ENCODE data around the gene NKAIN2. TPM values are rescaled to one million over a fixed set of nuclear protein-coding genes. Genes with fewer than 3 reads are reported as not detected.

NKAIN2 gene
- total RNA-seq, 1 donor from 2014 or later, result 0.56 TPM

DNA sequence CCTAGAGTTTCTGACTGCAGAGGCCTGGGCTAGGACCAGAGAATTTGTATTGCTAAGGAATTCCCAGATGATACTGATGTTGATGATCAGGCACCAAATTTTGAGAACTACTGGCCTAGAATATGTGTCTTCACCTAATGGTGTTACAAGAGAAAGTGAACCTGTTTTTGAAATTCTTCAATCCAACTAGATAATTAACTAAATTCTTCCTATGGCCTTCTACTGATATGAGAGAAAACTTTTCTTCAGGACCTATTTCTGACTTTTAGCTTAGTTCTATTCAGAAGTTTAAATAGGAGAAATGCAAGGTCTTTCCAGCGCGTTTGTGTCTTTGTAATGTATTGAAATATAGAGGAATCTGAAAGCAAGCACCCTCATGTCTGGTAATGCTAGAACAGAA lies 7.3 kb downstream of the NKAIN2 start:
- Mint-ChIP-seq H3K4me3 (ENCODE audit: unreplicated experiment) (no peak overlapping the region), H3K9me3 (ENCODE audit: unreplicated experiment) (no peaks in the 10 kb centered on the region), H3K4me1 (ENCODE audit: low read depth, unreplicated experiment) (no peaks in the 10 kb centered on the region), H3K27ac (ENCODE audit: unreplicated experiment) (no peak overlapping the region), H3K27me3 (ENCODE audit: unreplicated experiment) (no peaks in the 10 kb centered on the region), H3K36me3 (ENCODE audit: unreplicated experiment) (no peaks in the 10 kb centered on the region)
- no peak for DNase-seq
- TF ChIP-seq, protein P1, sequence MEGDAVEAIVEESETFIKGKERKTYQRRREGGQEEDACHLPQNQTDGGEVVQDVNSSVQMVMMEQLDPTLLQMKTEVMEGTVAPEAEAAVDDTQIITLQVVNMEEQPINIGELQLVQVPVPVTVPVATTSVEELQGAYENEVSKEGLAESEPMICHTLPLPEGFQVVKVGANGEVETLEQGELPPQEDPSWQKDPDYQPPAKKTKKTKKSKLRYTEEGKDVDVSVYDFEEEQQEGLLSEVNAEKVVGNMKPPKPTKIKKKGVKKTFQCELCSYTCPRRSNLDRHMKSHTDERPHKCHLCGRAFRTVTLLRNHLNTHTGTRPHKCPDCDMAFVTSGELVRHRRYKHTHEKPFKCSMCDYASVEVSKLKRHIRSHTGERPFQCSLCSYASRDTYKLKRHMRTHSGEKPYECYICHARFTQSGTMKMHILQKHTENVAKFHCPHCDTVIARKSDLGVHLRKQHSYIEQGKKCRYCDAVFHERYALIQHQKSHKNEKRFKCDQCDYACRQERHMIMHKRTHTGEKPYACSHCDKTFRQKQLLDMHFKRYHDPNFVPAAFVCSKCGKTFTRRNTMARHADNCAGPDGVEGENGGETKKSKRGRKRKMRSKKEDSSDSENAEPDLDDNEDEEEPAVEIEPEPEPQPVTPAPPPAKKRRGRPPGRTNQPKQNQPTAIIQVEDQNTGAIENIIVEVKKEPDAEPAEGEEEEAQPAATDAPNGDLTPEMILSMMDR (IDR thresholded peaks at IDR 0.05; ENCODE audit: partially characterized antibody, unreplicated experiment), result no peak

DNA sequence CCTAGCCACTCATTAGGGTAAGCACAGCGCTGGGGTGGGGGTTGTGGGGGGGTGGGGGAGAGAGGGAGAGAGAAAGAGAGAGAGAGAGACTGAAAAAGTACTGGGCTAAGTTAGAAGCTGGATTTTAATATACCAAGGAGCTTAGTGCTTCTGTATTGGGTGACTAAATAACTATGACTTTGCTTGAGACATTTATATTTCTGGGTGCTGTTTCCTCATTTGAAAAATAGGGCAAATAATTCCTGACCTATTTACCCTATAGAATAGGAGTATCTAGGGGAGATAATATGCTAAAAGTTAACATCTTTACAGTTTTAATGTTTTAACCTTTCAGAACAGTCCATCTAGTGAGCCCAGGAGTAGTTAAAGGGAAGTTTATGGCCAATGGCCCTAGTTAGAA lies 7.7 kb downstream of the NKAIN2 start:
- Mint-ChIP-seq H3K36me3 (ENCODE audit: unreplicated experiment) (no peaks in the 10 kb centered on the region), H3K27ac (ENCODE audit: unreplicated experiment) (no peak overlapping the region), H3K9me3 (ENCODE audit: unreplicated experiment) (no peaks in the 10 kb centered on the region), H3K4me3 (ENCODE audit: unreplicated experiment) (no peak overlapping the region), H3K27me3 (ENCODE audit: unreplicated experiment) (no peaks in the 10 kb centered on the region), H3K4me1 (ENCODE audit: low read depth, unreplicated experiment) (no peaks in the 10 kb centered on the region)
- TF ChIP-seq, protein P1 (IDR thresholded peaks at IDR 0.05; ENCODE audit: partially characterized antibody, unreplicated experiment), result no peak
- DNase-seq, result no peak

DNA sequence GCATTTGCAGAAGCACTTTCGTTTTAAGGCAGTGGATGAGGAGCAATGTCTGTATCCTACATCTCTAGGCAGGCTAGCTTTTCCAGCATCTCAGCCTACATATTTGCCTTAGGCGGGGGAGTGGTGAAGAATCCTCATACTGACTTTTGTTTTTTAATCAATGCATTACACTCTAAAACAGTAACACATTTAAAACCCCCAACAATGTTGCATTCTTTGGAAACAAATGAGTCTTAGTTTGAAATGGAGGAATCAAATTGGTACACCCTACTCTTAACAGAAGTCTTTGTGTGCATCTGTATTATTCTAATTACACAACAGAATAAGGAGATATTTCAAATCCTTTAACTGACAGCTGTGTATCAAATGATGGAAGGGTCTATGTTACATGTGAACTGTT lies 9.0 kb downstream of the NKAIN2 start:
- Mint-ChIP-seq H3K27ac (ENCODE audit: unreplicated experiment) (no peak overlapping the region), H3K27me3 (ENCODE audit: unreplicated experiment) (no peaks in the 10 kb centered on the region), H3K4me1 (ENCODE audit: low read depth, unreplicated experiment) (no peaks in the 10 kb centered on the region), H3K36me3 (ENCODE audit: unreplicated experiment) (no peaks in the 10 kb centered on the region), H3K9me3 (ENCODE audit: unreplicated experiment) (no peaks in the 10 kb centered on the region), H3K4me3 (ENCODE audit: unreplicated experiment) (no peak overlapping the region)
- TF ChIP-seq, protein P1 (IDR thresholded peaks at IDR 0.05; ENCODE audit: partially characterized antibody, unreplicated experiment), result no peak
- DNase-seq, result no peak

DNA sequence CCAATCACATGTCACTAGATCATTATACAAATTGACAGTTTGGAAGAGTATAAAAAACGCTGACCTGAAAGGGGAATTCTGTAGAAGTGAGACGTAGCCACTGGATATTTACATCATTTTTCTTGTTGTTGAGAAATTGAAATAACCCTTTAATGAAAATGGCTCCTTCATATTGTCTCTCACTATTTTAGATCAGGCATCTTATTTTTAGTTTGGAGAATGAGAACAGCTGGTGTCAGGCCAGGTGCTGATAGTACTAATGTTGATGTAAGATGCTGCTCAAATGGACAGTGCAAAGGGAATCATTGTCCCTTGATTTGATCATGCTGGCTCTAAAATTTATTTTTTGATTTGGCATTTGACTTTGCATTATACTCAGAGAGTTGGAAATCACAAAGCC lies 17.4 kb downstream of the NKAIN2 start:
- H3K36me3 Mint-ChIP-seq (ENCODE audit: unreplicated experiment), result no peaks in the 10 kb centered on the region
- H3K4me1 Mint-ChIP-seq (ENCODE audit: low read depth, unreplicated experiment), result no peaks in the 10 kb centered on the region
- H3K27me3 Mint-ChIP-seq (ENCODE audit: unreplicated experiment), result no peaks in the 10 kb centered on the region
- no peak overlapping the region for H3K27ac Mint-ChIP-seq (ENCODE audit: unreplicated experiment)
- TF ChIP-seq, protein P1 (IDR thresholded peaks at IDR 0.05; ENCODE audit: partially characterized antibody, unreplicated experiment), result no peak
- H3K9me3 Mint-ChIP-seq (ENCODE audit: unreplicated experiment), result no peaks in the 10 kb centered on the region
- DNase-seq, result no peak
- H3K4me3 Mint-ChIP-seq (ENCODE audit: unreplicated experiment), result no peak overlapping the region

DNA sequence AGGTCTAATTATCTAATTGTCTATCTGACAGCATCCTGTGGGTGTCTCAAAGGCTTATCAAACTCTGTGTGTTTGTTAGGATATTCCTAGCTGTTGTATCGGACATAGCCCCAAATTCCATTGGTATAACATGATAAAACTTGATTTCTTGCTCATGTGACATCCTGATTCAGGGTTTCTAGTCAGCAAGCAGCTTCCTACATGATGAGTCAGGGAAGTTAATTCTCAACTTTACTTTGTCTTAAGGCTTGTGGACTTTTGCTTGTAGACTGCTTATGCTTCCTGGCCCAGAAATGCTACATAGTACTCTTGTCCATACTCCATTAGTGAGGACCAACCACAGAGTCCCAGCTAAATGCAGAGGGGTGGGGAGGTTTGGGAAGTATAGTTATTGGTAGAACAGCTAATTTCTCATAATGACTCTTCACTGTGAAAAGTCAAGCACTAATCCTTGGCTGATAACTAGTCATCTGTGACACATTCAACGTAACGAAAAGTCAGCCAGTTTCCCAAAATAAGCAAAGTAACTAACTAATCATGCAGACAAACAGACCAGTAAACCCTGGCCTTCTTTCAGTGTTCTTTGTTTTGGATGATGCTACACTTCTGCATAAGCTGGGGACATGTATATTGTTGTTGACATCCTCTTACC lies 25.8 kb downstream of the NKAIN2 start:
- Mint-ChIP-seq H3K27me3 (ENCODE audit: unreplicated experiment) (no peaks in the 10 kb centered on the region), H3K4me1 (ENCODE audit: low read depth, unreplicated experiment) (peaks cover 5% of the 10 kb centered on the region)

More for the DNA sequence above, 25.8 kb downstream of the NKAIN2 start:
- Mint-ChIP-seq H3K36me3 (ENCODE audit: unreplicated experiment) (no peaks in the 10 kb centered on the region), H3K9me3 (ENCODE audit: unreplicated experiment) (no peaks in the 10 kb centered on the region), H3K4me3 (ENCODE audit: unreplicated experiment) (no peak overlapping the region), H3K27ac (ENCODE audit: unreplicated experiment) (no peak overlapping the region)
- no peak for DNase-seq
- TF ChIP-seq, protein P1 (IDR thresholded peaks at IDR 0.05; ENCODE audit: partially characterized antibody, unreplicated experiment), result no peak

Data from glutamatergic neuron (in vitro differentiated cells).